ENCODE results near the gene NRF1.
A peak's percentile ranks its signal among the peaks of the same experiment; 100 is the strongest.
"Not testable (repeated sequence)": the region's sequence is repeated elsewhere in the genome, so short reads cannot be mapped to it uniquely, and the experiment has no call there.

Gene NRF1

DNA sequence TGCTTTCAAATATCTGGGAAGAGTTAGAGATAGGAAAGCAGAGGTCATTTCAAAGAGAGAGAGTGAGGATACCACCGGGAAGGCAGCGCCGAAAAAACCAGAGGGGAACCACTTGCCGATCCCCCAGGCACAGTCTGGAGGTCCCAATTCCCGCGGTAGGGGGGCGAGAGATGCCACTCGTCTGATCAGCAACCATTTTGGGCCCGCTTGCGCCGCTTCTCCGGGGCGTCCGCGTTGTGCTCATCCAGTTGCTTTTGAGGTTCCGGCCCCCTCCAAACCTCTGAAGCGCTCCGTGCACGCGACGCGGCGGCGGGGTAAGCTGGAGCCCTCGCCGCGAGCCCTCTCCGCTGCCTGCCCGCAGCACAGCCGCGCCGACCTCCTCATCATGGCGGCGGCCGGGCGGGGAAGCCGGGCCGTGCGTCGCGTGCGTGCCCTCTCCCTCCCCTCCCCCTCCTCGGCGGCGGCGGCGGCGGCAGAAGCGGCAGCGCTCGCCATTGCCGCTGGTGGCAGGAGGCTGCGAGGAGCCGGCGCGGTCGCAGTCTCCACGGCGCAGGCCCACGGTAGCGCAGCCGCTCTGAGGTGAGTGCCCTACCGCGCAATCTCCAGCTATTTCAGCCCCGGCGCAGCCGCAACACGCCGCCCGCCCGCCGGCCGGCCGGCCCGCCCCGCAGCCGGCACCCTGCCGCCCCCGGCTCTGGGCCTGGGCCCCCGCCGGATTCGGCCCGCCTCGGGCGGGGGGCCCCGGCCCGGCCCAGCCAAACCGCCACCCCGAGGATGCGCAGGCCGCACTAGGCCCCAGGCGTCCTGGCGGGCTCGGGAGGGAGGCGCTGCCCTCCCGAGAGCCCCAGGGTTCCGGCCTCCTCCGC is at the start of gene NRF1:
Gene NRF1, plus strand, starts transcription at position 475 of the 866 bp plus-strand sequence. CDS start 45,632 bp downstream, outside the sequence.
- DNase-seq (ENCODE audit: low spot score) = peak; percentile 91

DNA sequence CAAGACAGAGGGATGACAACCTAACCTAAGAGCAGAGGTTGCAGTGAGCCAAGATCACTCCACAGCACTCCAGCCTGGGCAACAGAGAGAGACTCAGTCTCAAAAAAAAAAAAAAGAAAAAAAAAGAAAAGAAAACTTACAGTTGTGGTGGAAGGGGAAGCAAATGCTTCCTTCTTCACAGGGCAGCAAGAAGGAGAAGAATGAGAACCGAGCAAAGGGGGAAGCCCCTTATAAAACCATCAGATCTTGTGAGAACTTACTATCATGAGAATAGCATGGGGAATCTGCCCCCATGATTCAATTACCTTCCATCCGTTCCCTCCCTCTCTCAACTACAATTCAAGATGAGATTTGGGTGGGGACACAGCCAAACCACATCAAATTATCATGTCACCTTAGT is 45.2 kb upstream of the NRF1 start:
- not testable (repeated sequence) for DNase-seq (ENCODE audit: low spot score)

DNA sequence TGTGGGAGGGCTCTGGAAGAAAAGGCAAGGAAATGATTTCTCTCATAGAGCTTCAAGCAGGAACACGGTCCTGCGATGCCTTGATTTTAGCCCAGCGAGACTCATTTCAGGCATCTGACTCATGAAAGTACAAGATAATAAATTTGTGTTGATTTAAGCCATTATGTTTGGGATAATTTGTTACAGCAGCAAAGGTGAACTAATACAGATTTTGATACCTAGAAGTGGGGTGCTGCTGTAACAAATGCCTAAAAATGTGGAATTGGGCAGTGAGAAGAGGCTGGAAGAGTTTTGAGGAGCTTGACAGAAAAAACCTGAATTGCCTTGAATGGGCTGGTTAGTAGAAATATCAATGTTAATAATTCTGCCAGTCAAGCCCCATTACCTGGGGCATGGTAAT is 44.1 kb upstream of the NRF1 start:
- DNase-seq (ENCODE audit: low spot score) = no peak

DNA sequence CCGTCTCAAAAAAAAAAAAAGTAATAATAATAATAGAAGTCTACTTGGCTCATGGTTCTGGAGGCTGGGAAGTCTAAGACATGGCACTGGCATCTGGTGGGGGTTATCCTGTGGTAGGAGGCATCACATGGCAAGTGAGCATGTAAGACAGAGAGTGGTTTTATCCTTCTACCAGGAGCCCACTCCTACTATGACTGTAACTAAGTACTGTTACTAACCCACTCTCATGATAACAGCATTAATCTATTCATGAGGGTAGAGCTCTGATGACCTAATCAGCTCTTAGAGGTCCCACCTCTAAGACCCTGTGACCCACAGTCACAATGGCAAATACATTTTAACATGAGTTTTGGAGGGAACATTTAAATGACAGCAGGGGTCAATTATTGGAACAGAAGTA is 43.3 kb upstream of the NRF1 start:
- DNase-seq (ENCODE audit: low spot score) = no peak

DNA sequence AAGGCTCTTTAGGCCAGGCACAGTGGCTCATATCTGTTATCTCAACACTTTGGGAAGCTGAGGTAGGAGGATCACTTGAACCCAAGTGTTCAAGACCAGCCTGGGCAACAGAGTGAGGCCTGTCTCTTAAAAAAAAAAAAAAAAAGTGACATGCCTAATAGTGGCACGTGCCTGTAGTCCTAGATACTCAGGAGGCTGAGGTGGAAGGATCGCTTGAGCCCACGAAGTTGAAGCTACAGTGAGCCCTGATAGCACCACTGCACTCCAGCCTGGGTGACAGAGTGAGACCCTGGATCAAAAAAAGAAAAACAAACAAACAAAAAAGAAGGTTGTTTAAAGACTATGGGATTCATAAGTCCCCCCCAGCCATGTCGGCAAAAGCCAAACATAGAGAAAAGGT is 42.2 kb upstream of the NRF1 start:
- no peak for DNase-seq (ENCODE audit: low spot score)

DNA sequence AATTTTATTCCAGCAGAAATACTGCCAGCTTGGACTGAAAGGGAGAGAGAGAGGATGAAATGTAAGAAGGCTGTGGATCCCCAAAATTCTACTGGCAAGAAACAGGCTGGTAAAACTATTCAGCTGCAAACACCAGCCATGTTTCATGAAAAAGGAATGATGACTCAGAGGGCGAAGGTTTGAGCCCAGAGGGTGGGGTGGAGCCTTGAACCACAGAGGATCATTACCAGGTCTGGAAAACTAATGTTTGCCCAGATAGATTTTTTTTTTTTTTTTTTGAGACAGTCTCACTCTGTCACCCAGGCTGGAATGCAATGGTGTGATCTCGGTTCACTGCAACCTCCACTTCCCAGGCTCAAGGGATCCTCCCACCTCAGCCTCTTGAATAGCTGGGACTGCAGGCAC is 41.7 kb upstream of the NRF1 start:
- no peak for DNase-seq (ENCODE audit: low spot score)

DNA sequence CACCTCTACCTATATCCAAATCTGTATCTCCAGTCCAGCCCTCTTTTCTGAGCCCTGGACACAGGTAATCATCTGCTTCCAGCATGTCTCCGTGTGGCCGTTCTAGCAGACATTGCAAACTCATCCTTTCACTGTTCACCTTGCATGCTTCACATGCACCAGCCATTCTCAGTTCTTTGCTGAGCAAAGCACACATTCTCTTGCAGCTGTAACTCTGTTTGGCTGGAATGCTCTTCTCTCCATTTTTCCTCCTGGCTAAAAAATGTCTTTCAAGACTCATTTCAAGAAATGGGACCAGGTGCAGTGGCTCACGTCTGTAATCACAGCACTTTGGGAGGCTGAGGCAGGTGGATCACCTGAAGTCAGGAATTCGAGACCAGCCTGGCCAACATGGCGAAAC is 40.3 kb upstream of the NRF1 start:
- DNase-seq (ENCODE audit: low spot score) = no peak

DNA sequence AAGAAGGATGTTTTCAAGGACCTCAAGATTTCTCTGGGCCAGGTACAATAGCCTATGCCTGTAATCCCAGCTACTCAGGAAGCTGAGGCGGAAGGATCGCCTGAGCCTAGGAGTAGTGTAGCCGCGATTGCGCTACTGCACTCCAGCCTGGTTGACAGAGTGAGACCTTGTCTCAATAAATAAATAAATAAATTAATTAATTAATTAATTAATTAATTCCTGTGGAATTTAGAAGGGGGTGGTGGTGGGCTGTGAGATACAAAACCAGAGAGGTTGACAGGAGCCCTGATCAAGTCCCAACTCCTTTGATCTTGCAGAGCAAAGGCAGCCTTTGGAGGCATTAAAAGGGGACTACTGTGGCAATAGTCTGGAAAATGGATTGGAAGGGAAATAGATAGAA is 39.3 kb upstream of the NRF1 start:
- DNase-seq (ENCODE audit: low spot score) = no peak

DNA sequence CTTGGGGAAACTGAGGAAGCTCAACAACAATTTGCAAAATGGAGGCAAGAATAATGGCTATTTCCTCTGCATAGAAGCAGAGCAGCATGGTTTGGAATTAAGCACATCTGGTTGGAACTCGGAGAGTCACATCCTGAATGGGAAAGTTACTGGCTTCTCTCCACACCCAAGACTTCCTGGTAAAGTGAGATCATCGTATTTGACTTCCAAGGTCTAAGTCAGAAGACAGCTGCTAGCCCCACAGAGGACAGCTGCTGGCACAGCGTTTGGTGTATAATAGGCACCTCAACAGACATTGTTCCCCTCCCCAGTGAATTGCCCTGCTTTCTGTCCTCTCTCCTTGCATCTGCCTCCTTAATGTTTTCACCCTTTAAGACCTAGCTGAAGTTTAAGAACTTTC is 37.0 kb upstream of the NRF1 start:
- no peak for DNase-seq (ENCODE audit: low spot score)

DNA sequence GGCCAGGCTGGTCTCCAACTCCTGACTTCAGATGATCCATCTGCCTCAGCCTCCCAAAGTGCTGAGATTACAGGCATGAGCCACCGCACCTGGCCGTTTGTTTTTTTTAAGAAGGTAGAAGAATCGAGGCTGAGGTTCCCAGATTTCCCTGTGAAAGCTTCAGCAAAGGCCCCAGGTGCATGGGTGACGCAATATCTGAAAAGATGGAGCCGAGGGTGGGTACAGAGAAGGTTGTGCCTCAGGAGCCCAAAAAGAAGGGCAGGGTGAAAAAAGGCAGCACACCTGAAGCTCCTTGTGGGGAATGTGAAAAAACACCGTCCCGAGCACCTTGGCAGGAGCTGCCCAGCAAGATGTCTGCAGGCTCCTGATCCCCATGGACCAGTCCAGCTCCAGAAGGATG is 35.8 kb upstream of the NRF1 start:
- DNase-seq (ENCODE audit: low spot score) = no peak

DNA sequence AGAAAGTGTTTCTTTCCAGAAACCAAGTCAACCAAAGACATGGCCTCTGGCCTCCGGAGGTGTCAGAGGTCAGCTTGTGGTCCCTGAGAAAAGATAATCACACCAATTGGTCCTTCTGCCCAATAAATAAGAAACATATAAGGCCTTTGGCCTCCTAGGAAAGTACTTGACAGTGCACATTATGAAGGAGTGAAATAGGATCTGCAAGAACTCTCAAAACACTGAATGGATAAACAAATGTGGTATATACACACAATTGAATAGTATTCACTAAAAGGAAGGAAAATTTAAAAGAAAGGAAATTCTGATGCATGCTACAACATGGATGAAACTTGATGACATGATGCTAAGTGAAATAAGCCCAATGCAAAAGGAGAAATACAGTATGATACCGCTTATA is 35.4 kb upstream of the NRF1 start:
- DNase-seq (ENCODE audit: low spot score) = no peak

DNA sequence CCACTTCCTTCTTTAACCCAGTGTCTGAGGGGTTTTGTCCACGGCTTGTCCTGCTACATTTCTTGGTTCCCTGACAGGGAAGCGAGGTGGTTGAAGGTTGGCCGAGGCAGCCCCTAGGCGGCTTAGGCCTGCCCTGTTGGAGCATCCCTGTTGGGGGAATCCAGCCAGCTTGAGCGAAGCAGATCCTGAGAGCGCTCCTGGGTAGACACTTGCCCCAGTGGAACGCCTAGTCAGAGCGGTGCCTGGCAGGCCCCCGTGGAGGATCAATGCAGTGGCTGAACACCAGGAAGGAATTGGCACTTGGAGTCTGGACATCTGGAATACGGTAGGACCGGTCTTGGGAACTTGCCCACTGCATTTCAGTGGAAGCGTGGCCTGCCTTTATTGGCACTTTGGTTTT is 32.7 kb upstream of the NRF1 start:
- DNase-seq (ENCODE audit: low spot score) = no peak

DNA sequence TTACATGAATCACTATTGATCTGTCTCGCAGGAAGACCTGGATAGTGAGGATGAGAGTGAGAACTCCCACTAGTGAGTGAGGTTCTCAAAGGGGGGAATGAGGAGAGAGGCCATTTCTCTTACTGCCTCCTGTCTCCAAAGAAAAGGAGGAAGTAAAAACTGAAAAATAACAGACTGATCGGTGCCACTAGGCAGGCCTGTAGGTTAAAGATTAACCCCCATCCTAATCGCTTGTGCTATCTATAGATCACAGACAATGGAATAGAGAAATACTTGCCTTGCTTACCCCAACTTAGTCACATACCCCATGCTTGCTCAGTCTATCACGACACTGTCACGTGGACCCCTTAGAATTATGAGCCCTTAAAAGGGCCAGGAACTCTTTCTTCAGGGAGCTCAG is 25.3 kb upstream of the NRF1 start:
- DNase-seq (ENCODE audit: low spot score) = not testable (repeated sequence)

DNA sequence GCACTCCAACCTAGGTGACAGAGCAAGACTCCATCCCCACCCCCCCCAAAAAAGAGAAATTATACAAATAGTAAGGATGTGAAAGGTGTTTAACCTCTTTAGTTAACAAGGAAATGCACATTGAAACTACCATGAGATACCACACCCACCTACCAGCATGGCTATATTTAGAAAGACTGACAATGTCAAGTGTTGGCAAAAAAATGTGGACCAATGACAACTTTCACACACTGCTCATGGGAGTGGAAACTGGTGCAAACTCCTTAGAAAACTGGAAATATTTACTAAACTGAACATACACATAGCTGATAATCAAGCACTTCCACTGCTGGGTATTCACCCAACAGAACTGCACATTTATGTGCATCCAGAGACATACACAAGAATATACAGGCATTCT is 23.3 kb upstream of the NRF1 start:
- DNase-seq (ENCODE audit: low spot score) = no peak

DNA sequence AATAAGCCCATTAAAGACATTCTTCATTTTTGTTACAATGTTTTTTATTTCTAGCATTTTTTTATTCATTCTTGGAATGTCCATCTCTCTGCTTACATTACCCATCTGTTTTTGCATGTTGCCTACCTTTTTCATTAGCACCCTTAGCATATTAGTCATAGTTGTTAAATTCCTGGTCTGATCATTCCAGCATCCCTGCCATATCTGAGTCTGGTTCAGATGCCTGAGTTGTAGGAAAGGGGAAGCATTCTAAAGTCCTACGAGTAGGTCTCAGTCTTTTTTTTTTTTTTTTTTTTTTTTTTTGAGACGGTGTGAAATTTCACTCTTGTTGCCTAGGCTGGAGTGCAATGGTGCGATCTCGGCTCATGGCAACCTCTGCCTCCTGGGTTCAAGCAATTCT is 19.7 kb upstream of the NRF1 start:
- DNase-seq (ENCODE audit: low spot score) = no peak

DNA sequence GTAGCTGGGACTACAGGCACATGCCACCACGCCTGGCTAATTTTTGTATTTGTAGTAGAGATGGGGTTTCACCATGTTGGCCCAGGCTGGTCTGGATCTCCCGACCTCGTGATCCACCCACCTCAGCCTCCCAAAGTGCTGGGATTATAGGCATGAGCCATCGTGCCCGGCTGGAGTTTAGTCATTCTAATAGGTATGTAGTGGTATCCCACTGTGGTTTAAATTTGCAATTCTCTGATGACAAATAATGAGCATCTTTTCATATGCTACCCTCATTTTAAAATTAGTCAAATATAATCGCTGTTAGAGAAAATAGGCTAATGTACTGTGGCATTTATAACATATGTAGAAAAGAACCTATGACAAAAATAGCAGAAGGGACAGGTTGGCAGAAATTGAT is 15.1 kb upstream of the NRF1 start:
- DNase-seq (ENCODE audit: low spot score) = not testable (repeated sequence)

DNA sequence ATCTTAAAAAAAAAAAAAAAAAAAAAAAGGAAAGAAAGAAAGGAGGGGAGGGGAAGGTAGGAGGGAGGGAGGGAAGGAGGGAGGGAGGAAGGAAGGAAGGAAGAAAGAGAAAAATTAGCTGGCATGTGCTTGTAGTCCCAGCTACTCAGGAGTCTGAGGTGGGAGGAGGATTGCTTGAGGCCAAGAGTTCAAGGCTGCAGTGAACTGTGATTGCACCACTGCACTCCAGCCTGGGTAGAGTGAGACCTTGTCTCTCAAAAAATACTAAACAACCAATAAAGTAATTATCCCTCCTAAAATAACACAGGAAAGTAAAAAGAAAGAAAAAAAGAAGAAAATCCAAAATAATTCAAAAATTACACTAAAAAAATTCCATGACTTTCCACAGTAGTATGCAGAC is 13.8 kb upstream of the NRF1 start:
- DNase-seq (ENCODE audit: low spot score) = no peak

DNA sequence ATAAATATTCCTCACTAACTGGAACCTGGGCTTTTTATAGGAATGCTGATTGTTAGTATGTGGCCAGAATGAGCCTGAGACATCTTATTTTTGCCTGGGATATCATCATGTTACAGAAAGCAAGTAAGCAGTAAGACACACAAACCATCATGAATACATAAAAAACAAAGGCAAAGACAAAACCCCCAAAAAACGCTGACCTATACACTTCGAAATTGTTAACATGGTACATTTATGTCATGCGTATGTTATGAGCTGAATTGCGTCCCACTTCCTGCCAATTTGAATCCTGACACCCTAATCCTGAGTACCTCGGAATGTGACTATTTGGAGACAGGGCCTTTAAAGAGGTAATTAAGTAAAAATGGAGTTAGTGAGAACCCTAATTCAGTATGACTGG is 12.3 kb upstream of the NRF1 start:
- no peak for DNase-seq (ENCODE audit: low spot score)

DNA sequence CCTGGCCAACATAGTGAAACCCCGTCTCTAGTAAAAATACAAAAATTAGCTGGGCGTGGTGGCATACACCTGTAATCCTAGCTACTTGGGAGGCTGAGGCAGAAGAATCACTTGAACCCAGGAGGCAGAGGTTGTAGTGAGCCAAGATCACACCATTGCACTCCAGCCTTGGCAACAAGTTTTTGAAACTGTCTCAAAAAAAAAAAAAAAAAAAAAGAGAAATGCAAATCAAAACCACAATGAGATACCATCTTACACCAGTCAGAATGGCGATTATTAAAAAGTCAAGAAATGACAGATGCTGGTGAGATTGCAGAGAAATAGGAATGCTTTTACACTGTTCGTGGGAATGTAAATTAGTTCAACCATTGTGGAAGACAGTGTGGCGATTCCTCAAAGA is 7.9 kb upstream of the NRF1 start:
- not testable (repeated sequence) for DNase-seq (ENCODE audit: low spot score)

DNA sequence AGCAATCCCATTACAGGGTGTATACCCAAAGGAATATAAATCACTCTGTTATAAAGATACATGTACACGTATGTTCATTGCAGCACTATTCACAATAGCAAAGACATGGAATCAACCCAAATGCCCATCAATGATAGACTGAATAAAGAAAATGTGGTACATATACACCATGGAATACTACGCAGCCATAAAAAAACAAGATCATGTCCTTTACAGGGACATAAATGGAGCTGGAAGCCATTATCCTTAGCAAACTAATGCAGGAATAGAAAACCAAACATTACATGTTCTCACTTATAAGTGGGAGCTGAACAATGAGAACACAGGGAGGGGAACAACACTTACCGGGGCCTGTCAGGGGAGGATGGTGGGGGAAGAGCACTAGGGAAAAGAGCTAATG is 7.5 kb upstream of the NRF1 start:
- DNase-seq (ENCODE audit: low spot score) = not testable (repeated sequence)

DNA sequence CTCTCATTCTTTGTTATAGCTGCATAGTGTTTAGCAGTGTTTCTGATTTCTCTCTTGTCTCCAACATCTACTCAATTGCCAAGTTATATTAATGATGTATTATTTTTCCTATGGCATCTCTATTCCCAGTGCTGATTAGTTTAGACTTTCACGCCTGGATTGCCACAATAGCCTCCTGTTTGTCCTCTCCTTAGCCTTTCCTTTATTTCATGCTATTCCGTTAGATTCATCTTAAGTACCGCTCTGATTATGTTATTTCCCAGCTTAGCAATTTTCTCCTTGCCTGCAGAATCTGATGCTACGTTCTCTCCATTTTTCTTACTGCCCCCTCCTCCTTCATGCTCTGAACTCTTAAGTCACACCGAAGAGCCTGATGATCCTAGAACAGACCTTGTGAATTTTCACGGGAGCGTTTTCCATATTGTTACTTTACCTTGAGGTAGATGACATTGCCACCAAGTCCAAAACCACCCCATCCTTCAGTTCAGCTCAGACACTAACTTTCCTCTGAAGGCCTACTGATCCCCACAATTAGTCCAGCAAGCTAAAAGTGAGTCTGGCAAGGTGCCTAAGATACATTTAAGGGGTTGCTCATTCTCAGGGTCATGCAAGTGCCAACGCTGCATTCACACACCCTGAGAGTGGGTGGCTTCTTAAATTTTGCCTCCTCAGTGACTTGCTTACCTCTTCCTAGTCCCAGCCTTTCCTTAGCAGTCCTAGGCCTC is 6.6 kb upstream of the NRF1 start:
- DNase-seq (ENCODE audit: low spot score) = no peak

DNA sequence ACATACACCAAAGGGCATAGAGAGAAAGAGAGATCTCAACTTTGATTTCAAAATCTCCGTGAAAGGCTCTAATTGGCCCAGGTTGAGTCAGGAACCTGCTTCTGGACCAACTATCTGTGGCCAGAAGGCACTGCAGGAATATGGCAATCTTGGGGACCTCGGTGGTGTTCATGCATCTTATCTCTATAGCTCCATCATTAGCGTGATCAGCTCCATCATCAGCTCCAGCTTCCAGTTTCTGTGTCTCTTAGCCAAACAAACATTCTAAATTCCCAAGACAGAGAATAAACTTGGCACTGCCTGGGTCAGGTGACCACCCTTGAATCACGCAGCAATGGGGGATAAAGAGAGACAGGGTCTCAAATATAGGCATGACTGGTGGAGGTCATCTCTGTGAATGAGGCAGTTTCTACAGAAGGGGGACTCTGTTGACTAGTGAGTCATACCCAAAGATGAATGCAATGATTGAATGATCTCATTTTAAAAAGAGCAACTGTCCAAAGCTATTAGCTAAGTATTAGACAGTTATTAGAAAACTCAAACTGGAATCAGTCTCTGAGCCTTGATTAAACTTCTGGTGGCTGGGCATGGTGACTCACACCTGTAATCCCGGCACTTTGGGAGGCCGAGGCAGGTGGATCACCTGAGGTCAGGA is 5.4 kb upstream of the NRF1 start:
- DNase-seq (ENCODE audit: low spot score) = no peak

DNA sequence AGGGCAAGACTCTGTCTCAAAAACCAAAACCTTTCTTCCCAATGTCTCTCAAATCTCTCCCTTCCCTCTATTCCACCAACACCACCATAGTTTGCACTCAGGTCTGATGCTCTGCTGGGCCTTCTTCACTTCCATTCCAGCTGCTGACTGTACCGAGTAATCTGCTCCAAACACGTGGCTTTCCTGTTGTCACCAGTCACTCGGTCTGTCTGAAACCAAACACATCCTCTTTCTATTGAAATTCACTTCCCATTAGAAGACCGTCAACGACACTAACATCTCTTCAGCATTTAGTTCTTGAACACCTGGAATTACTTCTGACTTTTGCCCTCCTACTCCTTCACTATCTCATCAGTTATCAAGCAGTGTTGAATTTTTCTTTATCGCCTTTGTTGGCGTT is 4.7 kb upstream of the NRF1 start:
- DNase-seq (ENCODE audit: low spot score) = no peak
